Endothelial cell (in vitro differentiated cells): ENCODE results near the gene POU5F1. TPM values are rescaled to one million over a fixed set of nuclear protein-coding genes. Genes with fewer than 3 reads are reported as not detected.

Experiments used
- DNase-seq: peaks from one replicate; pipeline ENCODE4 v3.0.0; 2021; ENCODE audit warnings: low spot score
- H3K27ac Mint-ChIP-seq: one replicate; pipeline ENCODE4 v1.8.0; 2021; ENCODE audit warnings: mixed read lengths, inconsistent platforms; ENCODE audit not compliant: unreplicated experiment
- H3K27me3 Mint-ChIP-seq: one replicate; pipeline ENCODE4 v1.8.0; 2021; ENCODE audit warnings: mild to moderate bottlenecking, moderate library complexity, mixed read lengths, inconsistent platforms; ENCODE audit not compliant: unreplicated experiment
- H3K36me3 Mint-ChIP-seq: one replicate; pipeline ENCODE4 v1.8.0; 2021; ENCODE audit warnings: mild to moderate bottlenecking, low read depth, mixed read lengths, inconsistent platforms; ENCODE audit not compliant: unreplicated experiment
- H3K4me1 Mint-ChIP-seq: one replicate; pipeline ENCODE4 v1.8.0; 2021; ENCODE audit warnings: mild to moderate bottlenecking, mixed read lengths, inconsistent platforms; ENCODE audit not compliant: unreplicated experiment
- H3K4me3 Mint-ChIP-seq: one replicate; pipeline ENCODE4 v1.8.0; 2021; ENCODE audit warnings: mild to moderate bottlenecking, mixed read lengths, inconsistent platforms; ENCODE audit not compliant: unreplicated experiment
- H3K9me3 Mint-ChIP-seq: one replicate; pipeline ENCODE4 v1.8.0; 2021; ENCODE audit warnings: mixed read lengths, inconsistent platforms; ENCODE audit not compliant: unreplicated experiment
- total RNA-seq: library from RNA; stranded (reverse); fragmentation: NEBNext Ultra II Directional; extraction: Animal tissue kit (Norgen Biotek cat#: 25700); gene quantifications from one replicate; pipeline ENCODE4 v1.2.1, GENCODE V29; 2021; ENCODE audit not compliant: unreplicated experiment
- TF ChIP-seq, protein P1 (sequence below): fragments of 200-600 bp; sonication (generic); IDR thresholded peaks from one replicate; pipeline ENCODE4 v1.5.0; 2021; ENCODE audit warnings: antibody characterized with exemption; ENCODE audit not compliant: unreplicated experiment

POU5F1 gene
- total RNA-seq, 1 donor from 2014 or later = 88.7 TPM

DNA sequence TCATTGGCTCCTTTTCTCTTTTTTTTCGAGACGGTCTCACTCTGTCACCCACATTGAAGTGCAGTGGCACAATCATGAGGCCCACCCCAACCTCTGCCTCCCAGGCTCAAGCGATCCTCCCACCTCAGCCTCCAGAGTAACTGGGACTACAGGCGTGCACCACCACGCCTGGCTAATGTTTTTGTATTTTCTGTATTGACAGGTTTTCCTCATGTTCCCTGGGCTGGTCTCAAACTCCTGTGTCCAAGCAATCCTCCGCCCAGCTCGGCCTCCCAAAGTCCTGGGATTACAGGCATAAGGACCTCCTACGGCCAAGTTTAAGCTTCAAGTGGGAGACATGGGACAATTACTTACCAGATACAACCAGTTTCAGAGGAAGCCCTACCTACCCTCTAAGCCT, 9.4 kb upstream of the POU5F1 start:
- Mint-ChIP-seq H3K4me3 (no peak overlapping the region), H3K9me3 (no peaks in the 10 kb centered on the region), H3K27me3 (peaks cover 9% of the 10 kb centered on the region), H3K36me3 (no peaks in the 10 kb centered on the region), H3K27ac (no peak overlapping the region), H3K4me1 (peaks cover 9% of the 10 kb centered on the region)
- TF ChIP-seq, protein P1, sequence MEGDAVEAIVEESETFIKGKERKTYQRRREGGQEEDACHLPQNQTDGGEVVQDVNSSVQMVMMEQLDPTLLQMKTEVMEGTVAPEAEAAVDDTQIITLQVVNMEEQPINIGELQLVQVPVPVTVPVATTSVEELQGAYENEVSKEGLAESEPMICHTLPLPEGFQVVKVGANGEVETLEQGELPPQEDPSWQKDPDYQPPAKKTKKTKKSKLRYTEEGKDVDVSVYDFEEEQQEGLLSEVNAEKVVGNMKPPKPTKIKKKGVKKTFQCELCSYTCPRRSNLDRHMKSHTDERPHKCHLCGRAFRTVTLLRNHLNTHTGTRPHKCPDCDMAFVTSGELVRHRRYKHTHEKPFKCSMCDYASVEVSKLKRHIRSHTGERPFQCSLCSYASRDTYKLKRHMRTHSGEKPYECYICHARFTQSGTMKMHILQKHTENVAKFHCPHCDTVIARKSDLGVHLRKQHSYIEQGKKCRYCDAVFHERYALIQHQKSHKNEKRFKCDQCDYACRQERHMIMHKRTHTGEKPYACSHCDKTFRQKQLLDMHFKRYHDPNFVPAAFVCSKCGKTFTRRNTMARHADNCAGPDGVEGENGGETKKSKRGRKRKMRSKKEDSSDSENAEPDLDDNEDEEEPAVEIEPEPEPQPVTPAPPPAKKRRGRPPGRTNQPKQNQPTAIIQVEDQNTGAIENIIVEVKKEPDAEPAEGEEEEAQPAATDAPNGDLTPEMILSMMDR = no peak
- DNase-seq = no peak

- Mint-ChIP-seq H3K4me1 (peaks cover 9% of the 10 kb centered on the region), H3K9me3 (no peaks in the 10 kb centered on the region), H3K36me3 (no peaks in the 10 kb centered on the region), H3K27ac (peak overlapping the region; percentile 54), H3K4me3 (no peak overlapping the region), H3K27me3 (peaks cover 9% of the 10 kb centered on the region)
- TF ChIP-seq, protein P1 = no peak
- DNase-seq = no peak
Observed at GRCh38 chr6:31179042-31179386, 8.5 kb upstream of the POU5F1 start.

DNA sequence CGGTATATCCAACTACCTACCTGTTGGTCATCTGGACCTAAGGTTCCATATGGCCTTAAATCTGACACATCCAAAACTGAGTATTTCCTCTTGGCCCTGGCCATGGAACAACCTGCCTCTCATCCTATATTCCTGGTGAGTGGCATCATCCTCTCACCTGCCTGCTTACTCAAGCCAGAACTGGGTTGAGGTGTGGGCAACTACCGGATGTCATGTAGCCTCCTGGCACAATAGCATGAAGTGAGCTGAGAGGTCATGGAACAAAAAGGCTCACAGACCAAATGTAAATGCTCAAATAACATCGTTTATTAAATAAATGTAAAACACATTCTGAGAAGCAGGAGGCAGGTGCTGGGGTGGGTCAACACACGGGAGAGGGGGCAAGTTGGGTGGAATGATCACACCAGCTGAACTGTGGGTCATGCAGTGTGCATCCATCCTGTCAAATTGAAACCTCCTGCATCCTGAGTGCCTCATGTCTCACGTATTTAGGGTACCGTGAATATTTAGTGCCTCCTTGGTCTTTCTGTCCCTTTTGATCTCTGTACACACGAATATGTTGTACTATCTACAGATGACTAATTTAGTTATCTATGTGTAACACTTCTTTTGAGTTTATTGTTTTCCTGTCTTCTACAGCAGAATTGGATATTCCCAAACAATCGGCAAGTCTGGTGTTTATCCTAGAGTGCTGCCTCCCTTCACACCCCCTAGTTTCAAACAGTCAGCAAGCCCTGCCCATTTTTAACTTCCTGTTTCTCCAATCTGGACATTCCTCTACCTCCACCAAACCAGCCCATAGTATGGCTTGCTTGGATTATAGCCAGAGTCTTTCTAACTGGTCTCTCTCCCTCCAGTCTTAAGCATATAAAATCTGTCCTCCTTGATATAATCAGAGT, 7.9 kb upstream of the POU5F1 start:
- TF ChIP-seq, protein P1 = no peak
- peaks cover 9% of the 10 kb centered on the region for H3K4me1 Mint-ChIP-seq
- H3K36me3 Mint-ChIP-seq = no peaks in the 10 kb centered on the region
- H3K27ac Mint-ChIP-seq = no peak overlapping the region
- DNase-seq = no peak
- H3K27me3 Mint-ChIP-seq = peaks cover 6% of the 10 kb centered on the region
- H3K4me3 Mint-ChIP-seq = no peak overlapping the region
- H3K9me3 Mint-ChIP-seq = no peaks in the 10 kb centered on the region

- Mint-ChIP-seq H3K4me3 (no peak overlapping the region), H3K27ac (no peak overlapping the region), H3K36me3 (no peaks in the 10 kb centered on the region), H3K27me3 (peaks cover 13% of the 10 kb centered on the region), H3K9me3 (no peaks in the 10 kb centered on the region), H3K4me1 (peaks cover 9% of the 10 kb centered on the region)
- no peak for DNase-seq
- TF ChIP-seq, protein P1 = no peak
Observed at GRCh38 chr6:31175971-31176370, 5.5 kb upstream of the POU5F1 start.

DNA sequence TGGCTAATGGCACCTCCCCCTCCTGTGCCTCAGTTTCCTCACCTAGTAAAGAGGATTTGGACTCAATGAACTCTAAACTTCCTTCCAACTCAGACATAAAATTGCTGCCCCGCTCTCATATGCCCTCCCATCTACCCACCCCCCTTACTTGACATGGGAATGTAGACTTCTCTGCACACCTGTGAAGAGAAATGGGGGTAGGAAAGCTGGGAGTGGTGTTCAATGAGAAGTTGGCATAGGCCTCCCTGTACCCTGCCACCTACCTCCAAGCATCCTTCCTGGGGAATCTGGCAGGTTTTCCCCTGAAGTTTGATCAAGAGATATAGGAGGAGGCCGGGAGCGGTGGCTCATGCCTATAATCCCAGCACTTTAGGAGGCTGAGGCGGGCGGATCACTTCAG, 3.9 kb upstream of the POU5F1 start:
- H3K27ac Mint-ChIP-seq = no peak overlapping the region

More for the DNA sequence above, 3.9 kb upstream of the POU5F1 start:
- Mint-ChIP-seq H3K4me1 (peaks cover 9% of the 10 kb centered on the region), H3K4me3 (no peak overlapping the region), H3K27me3 (peaks cover 13% of the 10 kb centered on the region), H3K9me3 (no peaks in the 10 kb centered on the region), H3K36me3 (no peaks in the 10 kb centered on the region)
- no peak for DNase-seq
- TF ChIP-seq, protein P1 = no peak
